A673 (cell line): ENCODE results near the gene SMYD3. TPM values are rescaled to one million over a fixed set of nuclear protein-coding genes. Genes with fewer than 3 reads are reported as not detected.

Experiments used
- BruUV-seq: library from RNA; stranded (reverse); fragments of 400-500 nt; replicated peaks from 2 replicates; lab custom pipeline; 2021; lab: Mats Ljungman, UMichigan
- CTCF ChIA-PET: fragments of 300-600 bp; sonication (Branson Sonifier 250); formaldehyde crosslinking; loops from one replicate; lab custom pipeline; 2022; ENCODE audit warnings: antibody characterized with exemption; lab: Charles Lee
- POLR2A ChIA-PET: fragments of 300-600 bp; sonication (Branson Sonifier 250); formaldehyde crosslinking; loops from one replicate; lab custom pipeline; 2022; ENCODE audit warnings: antibody characterized with exemption; ENCODE audit not compliant: low non-redundant PET; lab: Charles Lee
- DNase-seq: peaks from one replicate; pipeline ENCODE4 v3.0.0-alpha.2; 2015; ENCODE audit warnings: low spot score
- H3K27ac ChIP-seq: fragments of 200-600 bp; sonication (generic); 2 replicates; pipeline ENCODE4 v1.5.1; 2016; ENCODE audit warnings: mixed run types, low read depth, mild to moderate bottlenecking, mixed read lengths, antibody characterized with exemption, low read length; ENCODE audit not compliant: poor library complexity, severe bottlenecking
- H3K27me3 ChIP-seq: fragments of 200-600 bp; sonication (generic); replicated peaks from 2 replicates; pipeline ENCODE4 v1.6.1; 2017; ENCODE audit warnings: mixed run types, low read depth, mild to moderate bottlenecking, mixed read lengths, antibody characterized with exemption, low read length; ENCODE audit not compliant: insufficient read depth, poor library complexity
- H3K36me3 ChIP-seq: fragments of 200-600 bp; sonication (generic); 2 replicates; pipeline ENCODE4 v1.6.1; 2016; ENCODE audit warnings: mixed run types, mild to moderate bottlenecking, mixed read lengths, antibody characterized with exemption, low read length; ENCODE audit not compliant: insufficient read depth, poor library complexity, severe bottlenecking
- H3K4me1 ChIP-seq: fragments of 200-600 bp; sonication (generic); 2 replicates; pipeline ENCODE4 v1.6.1; 2017; ENCODE audit warnings: mixed run types, mild to moderate bottlenecking, mixed read lengths, antibody characterized with exemption, low read length; ENCODE audit not compliant: insufficient read depth, poor library complexity, severe bottlenecking
- H3K4me3 ChIP-seq: fragments of 200-600 bp; sonication (generic); 2 replicates; pipeline ENCODE4 v1.5.1; 2016; ENCODE audit warnings: low read depth, mixed run types, mild to moderate bottlenecking, mixed read lengths, low read length; ENCODE audit not compliant: poor library complexity, severe bottlenecking
- H3K9me3 ChIP-seq: fragments of 200-600 bp; sonication (generic); 2 replicates; pipeline ENCODE4 v1.6.1; 2016; ENCODE audit warnings: mixed run types, low read depth, mild to moderate bottlenecking, mixed read lengths, antibody characterized with exemption, low read length; ENCODE audit not compliant: poor library complexity, severe bottlenecking
- CTCF ChIP-seq: fragments of 300-800, 200-600 bp; sonication (generic); conservative IDR thresholded peaks from 2 replicates; pipeline ENCODE4 v1.5.1; 2017; ENCODE audit warnings: low read depth, mild to moderate bottlenecking, antibody characterized with exemption, low read length, moderate library complexity, mixed read lengths
- EZH2 ChIP-seq: fragments of 200-600 bp; sonication (generic); IDR thresholded peaks from 2 replicates; pipeline ENCODE4 v1.6.1; 2017; ENCODE audit warnings: borderline replicate concordance, low read depth, mild to moderate bottlenecking, mixed read lengths, antibody characterized with exemption, low read length; ENCODE audit not compliant: poor library complexity, severe bottlenecking
- intact Hi-C: fragments of 100-400 bp; cut with micrococcal nuclease; formaldehyde crosslinking; loops from one replicate; pipeline ENCODE4 v1.10.0; 2022; ENCODE audit not compliant: unreplicated experiment
- total RNA-seq: library from RNA; stranded (reverse); gene quantifications from 2 replicates; pipeline ENCODE4 v1.2.3, GENCODE V29; 2021

Gene SMYD3
- total RNA-seq, 1 experiment from 2014 or later: 29.0 TPM

GRCh38 chr1:246267426-246267825 lies 239.7 kb downstream of the SMYD3 start:
- no peak overlapping the region for H3K4me3 ChIP-seq
- DNase-seq: no peak
- TF ChIP-seq EZH2: no peak
- no peak for TF ChIP-seq CTCF
- H3K36me3 ChIP-seq: no peaks in the 10 kb centered on the region
- no TSS peak for BruUV-seq
- H3K9me3 ChIP-seq: no peaks in the 10 kb centered on the region
- intact Hi-C loops: no loop called here
- no peak overlapping the region for H3K27ac ChIP-seq
- ChIA-PET CTCF (no interaction called here), POLR2A (no interaction called here)
- H3K4me1 ChIP-seq: no peaks in the 10 kb centered on the region
- H3K27me3 ChIP-seq: no peaks in the 10 kb centered on the region

GRCh38 chr1:246265481-246265880 lies 241.6 kb downstream of the SMYD3 start:
- H3K36me3 ChIP-seq: no peaks in the 10 kb centered on the region
- H3K4me3 ChIP-seq: no peak overlapping the region
- no peaks in the 10 kb centered on the region for H3K27me3 ChIP-seq
- CTCF ChIA-PET: interaction anchor here (0.7 kb wide), 1 partner anchor 381 kb away, joined by 4 read pairs; no protein-coding TSS in a partner anchor
- H3K4me1 ChIP-seq: no peaks in the 10 kb centered on the region
- H3K27ac ChIP-seq: no peak overlapping the region
- intact Hi-C loops: no loop called here
- POLR2A ChIA-PET: no interaction called here
- DNase-seq: no peak
- no peaks in the 10 kb centered on the region for H3K9me3 ChIP-seq
- TF ChIP-seq CTCF (no peak), EZH2 (no peak)
- BruUV-seq: no TSS peak

GRCh38 chr1:246262281-246262680 lies 244.8 kb downstream of the SMYD3 start:
- TF ChIP-seq CTCF: no peak
- TF ChIP-seq EZH2: no peak
- intact Hi-C loops: no loop called here
- H3K27me3 ChIP-seq: no peaks in the 10 kb centered on the region
- ChIA-PET POLR2A (no interaction called here), CTCF (no interaction called here)
- H3K4me3 ChIP-seq: no peak overlapping the region
- H3K36me3 ChIP-seq: no peaks in the 10 kb centered on the region
- no peak overlapping the region for H3K27ac ChIP-seq
- no peaks in the 10 kb centered on the region for H3K4me1 ChIP-seq
- BruUV-seq: no TSS peak
- no peak for DNase-seq
- H3K9me3 ChIP-seq: no peaks in the 10 kb centered on the region
